HPDE6-E6E7 (cell line): ENCODE results near the gene ZNF473.
"Not testable (repeated sequence)": the region's sequence is repeated elsewhere in the genome, so short reads cannot be mapped to it uniquely, and the experiment has no call there.

Source experiments
- DNase-seq: peaks from one replicate; pipeline ENCODE4 v3.0.0; 2011; ENCODE audit warnings: missing footprints; ENCODE audit errors: extremely low spot score

The ZNF473 gene

DNA sequence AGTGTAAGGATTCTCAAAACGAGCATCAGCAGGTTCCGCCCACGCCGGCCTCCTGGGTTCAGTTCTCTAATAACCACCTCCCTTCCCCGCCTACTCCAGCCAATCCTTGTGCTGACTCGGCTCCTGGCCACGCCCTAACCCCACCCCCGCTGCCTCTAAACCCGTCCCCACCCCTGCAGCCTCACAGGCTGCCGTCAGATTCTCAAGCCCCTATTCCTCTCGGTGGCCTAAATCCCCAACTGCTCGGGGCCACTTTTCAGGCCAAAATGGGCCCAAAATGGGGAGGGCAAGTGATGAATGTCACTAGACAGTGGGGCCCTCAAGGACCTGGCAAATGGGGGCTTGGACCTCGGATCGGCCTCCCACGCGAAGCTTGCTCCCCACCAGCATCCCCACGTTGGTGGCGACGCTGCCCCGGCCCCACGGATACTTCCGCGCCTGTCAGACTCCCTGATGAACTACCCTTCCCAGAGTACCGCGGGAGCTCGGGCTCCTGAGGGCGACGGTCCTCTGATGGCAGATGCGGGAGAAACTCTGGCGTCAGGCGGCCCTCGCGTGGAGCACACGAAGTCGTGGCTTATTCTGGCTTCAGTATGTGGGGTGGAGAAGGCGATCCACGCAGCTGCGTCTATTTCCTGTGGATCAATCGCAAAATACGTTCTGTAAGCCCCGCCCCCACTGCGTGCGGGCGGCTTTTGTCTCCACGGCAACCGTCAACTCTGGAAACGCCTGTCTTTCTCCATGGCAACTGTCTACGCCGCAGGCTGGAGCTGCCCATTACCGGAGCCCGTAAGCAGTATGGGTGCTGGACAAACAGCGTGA, 24.8 kb downstream of the ZNF473 start:
- DNase-seq = no peak

DNA sequence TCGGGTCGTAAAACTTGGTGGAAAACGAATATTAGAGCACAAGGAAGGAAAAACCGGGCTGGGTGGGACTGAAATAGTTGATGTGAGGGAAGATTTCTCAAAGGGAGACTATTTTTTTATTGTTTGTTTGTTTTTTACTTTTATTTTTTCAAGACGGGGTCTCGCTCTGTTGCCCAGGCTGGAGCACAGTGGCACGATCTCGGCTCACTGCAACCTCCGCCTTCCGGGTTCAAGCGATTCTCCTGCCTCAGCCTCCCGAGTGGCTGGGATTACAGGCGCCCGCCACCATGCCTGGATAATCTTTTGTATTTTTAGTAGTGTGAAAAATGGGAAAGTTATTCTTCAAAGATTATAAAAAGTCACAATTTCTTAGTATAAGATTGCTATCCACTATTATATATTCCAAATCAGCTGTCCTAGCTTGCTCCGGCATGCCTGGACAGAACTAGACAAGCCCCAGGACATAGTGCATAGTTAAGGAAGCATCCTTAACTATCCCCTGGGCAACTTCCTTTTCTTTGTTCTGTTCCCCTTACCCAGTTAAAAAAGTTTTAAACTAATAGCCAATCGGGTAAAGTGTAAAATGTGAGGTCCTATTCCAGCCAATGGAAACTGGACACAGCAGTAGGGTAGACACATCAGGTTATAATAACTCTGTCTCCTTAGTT, 25.6 kb downstream of the ZNF473 start:
- not testable (repeated sequence) for DNase-seq

DNA sequence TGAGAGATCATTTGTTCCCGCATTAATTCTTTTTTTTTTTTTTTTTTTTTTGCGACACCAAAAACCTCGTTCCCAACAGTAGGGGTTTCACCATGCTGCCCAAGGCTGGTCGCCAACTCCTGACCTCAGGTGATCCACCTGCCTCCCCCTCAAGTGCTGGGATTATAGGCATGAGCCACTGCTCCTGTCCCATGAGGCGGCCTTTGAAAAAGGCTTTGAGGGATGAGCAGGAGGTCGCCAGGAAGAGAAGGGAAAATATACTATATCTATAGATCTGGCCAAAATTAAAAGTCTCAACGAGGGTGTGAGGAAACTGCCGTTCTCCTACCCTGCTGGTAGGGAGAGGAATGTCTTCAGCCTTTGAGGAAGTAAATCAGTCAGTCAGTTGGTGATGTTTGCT, 26.2 kb downstream of the ZNF473 start:
- no peak for DNase-seq

DNA sequence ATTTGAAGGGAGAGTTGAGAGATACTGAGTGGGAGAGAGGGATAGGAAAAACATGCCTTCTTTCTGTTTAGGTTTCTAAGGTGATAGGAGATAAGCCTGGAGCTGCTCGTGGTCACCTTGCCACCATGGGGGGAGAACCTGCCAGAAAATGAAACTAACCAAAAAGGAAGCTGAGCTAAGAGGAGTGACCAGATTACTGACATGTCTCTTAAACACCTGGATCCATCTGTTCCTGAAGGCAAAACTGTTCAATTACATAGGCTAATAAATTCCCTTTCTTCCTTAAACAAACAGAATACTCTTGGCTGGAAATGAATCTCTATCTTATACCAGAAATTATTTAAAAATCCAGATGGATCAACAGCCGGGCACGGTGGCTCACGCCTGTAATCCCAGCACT, 27.3 kb downstream of the ZNF473 start:
- no peak for DNase-seq

DNA sequence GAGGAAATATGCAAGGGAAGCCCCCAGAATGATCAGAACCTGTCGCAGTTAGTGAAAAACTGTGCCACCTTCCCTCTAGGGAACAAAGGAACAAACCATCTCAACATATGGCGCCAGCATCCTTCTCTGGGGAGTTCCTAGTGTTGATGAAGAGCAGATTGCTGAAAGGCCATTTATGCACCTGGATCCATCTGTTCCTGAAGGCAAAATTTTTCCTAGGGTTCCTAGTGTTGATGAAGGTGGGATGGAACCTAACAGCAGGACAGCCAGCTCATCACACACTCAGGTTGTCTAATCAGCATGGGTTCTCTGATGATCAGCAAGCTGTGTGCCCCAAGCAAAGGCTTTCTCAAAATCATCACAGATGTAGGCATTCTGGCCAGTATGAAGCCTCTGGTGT, 32.6 kb downstream of the ZNF473 start:
- DNase-seq = no peak

DNA sequence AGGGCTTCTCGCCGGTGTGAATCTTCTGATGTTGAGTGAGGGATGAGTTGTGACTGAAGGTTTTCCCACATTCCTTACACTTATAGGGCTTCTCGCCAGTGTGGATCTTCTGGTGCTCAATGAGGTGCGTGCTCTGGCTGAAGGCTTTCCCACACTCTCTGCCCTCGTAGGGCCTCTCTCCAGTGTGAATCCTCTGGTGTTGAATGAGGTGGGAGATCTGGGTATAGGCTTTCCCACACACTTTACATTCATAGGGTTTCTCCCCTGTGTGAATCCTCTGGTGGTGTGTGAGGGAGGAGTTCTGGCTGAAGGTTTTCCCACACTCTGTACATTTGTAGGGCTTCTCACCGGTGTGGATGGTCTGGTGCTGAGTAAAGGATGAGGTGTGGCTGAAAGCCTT, 33.2 kb downstream of the ZNF473 start:
- DNase-seq = no peak

DNA sequence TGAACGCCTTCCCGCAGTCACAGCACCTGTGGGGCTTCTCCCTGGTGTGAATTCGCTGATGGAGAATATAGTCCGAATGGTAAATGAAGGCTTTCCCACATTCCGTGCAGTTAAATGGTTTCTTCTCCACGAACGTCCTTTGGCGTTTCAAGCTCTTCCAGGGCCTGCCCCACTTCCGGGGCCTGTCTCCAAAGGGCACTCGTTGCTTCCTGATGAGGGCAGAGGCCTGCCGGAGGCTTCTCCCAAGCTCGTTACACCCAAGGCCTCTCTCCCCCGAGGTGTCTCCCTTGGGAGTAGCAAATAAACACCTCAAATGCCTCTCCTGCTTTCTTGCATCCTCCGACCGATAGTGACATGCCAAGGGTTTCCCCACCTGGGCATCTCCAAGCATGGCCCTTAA, 34.3 kb downstream of the ZNF473 start:
- DNase-seq = no peak

DNA sequence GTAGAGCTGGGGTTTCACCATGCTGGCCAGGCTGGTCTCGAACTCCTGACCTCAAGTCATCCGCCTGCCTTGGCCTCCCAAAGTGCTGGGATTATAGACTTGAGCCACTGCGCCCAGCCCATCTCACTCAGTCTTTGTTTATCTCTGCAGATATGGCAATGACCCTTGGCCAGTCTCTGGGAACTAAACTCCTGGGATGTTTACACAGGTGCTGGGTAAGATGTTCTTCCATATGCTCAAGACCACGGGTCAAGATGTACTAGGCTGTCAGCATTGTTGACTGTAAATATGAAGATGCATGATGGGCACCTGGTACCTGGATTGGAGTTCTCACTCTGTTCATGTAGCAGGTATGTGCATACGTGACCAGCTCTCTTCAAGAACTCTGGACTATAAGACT, 35.8 kb downstream of the ZNF473 start:
- DNase-seq = no peak

DNA sequence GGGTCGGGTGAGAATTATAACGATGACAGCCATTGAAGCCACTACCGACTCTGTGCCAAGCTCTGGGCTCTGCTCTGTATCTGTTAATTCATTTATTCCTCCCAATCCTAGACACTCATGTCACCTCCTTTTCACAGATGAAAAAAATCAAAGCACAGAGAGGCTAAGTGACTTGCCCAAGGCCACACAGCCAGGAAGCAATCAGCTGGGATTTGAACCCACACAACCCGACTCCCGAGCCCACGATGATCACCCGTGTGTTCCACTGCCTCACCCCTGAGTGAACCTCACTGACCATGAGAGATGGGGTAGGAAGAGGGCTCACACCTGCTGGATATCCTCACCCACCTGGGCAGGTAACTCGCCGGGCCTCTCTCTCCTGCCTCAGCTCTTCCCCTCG, 40.1 kb downstream of the ZNF473 start:
- DNase-seq = no peak

DNA sequence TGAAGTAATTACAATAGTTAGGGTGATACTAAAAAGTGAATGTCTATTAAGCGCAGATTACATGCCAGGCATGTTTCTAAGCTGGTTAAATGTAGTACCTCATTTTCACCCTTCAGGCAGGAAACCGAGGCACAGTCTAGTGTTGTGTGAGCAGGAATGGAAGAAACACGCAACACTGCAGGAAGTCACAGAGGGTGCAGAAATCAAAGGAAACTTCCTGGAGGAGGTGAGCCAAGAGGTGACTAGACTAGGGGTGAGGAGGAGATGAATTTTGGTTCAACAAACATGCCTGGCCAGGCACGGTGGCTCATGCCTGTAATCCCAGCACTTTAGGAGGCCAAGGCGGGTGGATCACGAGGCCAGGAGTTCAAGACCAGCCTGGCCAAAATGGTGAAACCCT, 41.8 kb downstream of the ZNF473 start:
- DNase-seq = no peak

DNA sequence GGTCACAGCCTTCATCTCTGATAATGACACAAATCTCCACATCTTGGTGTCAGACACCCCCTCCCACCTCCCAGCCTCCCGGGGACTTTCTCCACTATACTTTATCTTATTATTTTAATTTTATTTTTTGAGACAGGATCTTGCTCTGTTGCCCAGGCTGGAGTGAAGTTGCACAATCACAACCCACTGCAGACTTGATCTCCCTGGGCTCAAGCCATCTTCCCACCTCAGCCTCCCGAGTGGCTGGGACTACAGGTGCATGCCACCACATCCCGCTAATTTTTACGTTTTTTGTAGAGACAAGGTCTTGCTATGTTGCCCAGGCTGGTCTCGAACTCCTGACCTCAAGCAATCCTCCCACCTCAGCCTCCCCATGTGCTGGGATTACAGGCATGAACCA, 42.6 kb downstream of the ZNF473 start:
- DNase-seq = not testable (repeated sequence)

DNA sequence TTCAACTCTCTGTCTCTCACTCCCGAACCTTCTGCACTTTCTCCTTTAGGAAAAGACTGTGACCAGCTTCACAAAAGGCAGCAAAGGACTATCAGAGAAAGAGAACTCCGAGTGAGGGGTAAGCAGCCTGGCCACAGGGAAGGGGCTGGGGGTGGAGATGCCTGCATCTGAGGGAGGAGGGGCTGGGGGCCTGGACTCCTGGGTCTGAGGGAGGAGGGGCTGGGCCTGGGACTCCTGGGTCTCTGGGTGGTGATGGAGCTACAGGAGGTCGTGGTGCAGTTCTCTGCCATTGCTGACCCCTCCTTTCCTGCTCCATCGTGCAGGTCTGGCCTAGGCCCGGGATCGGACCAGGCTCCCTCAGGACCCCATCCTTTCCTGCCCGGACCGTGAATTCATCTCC, 49.3 kb downstream of the ZNF473 start:
- DNase-seq = not testable (repeated sequence)

DNA sequence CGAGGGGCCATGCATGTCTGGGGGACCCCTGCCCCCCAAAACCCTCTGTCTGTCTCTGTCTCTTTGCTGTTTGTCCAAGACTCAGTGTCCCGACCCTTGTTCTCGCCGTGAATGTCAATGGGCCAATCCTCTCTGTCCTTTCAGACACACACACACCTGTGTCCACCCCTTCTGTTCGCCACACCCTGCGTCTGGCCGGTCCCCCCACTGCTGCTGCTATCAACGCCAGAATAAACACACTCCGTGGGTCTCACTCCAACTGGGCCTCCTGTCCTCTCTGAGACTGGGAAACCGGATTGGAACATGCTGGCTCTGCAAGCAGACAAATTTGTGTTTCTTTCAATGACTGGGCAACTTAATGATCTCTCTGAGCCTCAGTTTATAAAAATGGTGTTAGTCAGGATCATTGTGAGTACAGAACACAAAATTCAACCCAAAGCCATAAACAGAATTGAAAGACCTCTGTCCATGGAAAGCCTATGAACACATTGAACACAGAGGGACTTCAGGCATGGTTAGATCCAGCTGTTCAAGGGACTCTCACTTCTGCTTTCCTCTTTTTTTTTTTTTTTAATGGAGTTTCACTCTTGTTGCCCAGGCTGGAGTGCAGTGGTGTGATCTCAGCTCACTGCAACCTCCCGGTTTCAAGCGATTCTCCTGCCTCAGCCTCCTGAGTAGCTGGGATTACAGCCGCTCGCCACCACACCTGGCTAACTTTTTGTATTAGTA, 50.0 kb downstream of the ZNF473 start:
- DNase-seq = not testable (repeated sequence)

DNA sequence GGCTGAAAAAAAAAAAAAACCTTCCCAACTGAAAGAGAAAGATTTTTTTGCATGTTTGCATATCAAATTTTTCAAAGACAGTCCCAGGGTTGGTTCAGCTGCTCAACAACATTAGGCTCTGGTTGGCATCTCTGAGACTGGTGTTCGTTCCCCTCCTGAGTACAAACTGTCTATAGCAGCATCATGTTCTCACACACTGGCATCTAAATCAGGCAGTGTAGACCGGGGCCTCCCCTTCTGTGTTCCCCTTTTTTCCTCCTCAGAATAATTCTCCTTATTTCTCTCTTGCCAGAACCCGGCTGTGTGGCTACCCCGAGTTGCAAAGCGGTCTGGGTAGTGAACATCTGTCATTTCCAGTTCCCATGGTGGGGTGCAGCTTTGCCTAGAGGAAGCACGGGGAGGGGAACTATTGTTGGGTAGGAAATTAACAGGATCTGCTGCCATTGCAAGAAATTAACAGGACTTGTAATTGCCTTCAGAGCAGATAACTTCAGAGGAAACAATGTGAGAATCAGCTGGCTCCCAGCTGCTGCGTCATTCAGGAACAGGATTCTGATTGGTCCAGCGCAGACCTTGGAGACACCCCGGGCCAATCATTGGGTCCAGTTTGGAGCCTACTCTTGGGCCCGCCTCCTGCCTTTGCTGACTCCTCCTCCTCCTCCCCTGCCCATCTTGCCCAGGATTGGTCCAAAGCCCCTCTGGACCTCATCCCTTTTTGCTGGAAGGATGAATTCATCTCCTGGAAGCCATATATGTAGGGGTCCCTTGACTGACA, 51.0 kb downstream of the ZNF473 start:
- DNase-seq = not testable (repeated sequence)

DNA sequence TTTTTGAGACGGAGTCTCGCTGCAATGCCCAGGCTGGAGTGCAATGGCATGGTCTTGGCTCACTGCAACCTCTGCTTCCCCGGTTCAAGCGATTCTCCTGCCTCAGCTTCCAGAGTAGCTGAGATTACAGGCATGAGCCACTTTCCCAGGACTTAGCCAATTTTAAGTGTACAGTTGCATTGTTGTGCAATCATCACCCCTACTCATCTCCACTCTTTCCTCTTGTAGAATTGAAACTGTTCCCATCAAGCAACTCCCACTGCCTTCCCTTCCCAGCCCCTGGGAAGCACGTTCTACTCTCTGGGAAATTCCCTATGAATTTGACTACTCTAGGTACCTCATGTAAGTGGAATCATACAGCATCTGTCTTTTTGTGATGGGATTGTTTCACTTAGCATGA, 53.2 kb downstream of the ZNF473 start:
- DNase-seq = not testable (repeated sequence)

DNA sequence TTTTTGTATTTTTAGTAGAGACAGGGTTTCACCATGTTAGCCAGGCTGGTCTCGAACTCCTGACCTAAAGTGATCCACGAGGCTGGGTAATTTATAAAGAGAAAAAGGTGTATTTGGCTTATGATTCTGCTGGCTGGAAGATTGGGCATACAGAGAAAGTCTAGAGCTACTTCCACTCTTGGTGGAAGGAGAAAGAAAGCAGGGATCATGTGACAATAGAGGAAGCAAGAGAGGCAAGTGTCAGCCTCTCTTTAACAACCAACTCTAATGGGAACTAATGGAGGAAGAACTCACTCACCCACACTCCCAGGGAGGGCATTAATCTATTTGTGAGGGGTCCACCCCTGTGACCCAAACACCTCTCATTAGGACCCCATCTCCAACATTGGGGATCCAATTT, 58.6 kb downstream of the ZNF473 start:
- not testable (repeated sequence) for DNase-seq

DNA sequence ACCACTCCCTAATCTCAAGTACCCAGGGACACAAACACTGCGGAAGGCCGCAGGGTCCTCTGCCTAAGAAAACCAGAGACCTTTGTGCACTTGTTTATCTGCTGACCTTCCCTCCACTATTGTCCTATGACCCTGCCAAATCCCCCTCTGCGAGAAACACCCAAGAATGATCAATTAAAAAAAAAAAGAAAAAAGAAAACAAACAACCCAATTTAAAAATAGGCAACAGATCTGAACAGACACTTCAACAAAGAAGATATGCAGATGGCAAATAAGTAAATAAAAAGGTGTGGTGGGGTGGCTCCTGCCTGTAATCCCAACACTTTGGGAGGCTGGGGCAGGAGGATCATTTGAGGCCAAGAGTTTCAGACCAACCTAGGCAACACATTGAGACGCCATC, 61.3 kb downstream of the ZNF473 start:
- not testable (repeated sequence) for DNase-seq

DNA sequence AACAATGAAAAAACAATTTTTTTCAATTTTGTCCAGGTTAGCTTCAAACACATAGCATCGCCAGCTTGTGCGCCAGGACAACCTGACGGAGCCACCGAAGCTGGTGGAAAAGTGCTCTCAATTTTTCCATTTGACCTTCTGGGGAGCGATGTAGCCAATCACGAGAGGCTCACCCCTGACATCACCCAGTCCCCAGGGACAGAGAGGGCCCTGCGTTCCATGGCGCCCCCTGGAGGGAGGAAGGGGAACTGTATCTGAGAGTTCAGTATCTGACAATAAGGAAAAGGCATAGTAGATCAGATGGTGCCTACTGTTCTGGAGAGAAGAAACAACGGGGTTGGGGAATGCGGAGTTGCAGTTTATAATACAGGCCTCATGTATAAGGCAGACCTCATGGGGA, 64.9 kb downstream of the ZNF473 start:
- DNase-seq = not testable (repeated sequence)

DNA sequence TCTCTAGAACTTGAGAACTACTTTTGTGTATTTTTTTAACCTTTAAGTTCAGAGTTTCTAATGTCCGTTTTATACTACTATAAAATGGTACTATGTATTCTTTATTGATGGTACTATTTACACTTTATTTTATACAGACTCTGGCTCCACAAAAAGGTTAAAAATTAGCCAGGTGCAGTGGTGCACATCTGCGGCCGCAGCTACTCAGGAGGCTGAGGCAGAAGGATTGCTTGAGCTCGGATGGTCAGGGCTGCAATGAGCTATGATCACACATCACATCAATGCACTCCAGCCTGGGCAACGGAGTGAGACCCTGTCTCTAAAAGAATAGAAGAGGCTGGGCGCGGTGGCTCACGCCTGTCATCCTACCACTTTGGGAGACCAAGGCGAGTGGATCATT, 66.0 kb downstream of the ZNF473 start:
- not testable (repeated sequence) for DNase-seq

DNA sequence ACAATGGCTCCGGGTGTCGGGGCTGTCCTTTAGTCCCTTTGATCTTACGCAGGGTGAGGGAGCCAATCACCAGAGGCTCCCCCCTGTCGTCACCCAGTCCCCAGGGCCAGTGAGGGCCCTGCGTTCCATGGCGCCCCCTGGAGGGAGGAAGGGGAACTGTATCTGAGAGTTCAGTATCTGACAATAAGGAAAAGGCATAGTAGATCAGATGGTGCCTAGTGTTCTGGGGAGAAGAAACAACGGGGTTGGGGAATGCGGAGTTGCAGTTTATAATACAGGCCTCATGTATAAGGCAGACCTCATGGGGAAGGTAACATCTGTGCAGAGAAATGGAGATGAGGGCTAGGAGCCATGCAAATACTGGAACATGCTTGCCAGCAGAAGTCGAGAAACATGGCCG, 66.8 kb downstream of the ZNF473 start:
- DNase-seq = not testable (repeated sequence)

DNA sequence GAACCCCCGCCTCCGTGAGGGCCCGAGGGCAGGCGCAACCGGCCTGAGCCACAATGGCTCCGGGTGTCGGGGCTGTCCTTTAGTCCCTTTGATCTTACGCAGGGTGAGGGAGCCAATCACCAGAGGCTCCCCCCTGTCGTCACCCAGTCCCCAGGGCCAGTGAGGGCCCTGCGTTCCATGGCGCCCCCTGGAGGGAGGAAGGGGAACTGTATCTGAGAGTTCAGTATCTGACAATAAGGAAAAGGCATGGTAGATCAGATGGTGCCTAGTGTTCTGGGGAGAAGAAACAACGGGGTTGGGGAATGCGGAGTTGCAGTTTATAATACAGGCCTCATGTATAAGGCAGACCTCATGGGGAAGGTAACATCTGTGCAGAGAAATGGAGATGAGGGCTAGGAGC, 72.1 kb downstream of the ZNF473 start:
- not testable (repeated sequence) for DNase-seq

DNA sequence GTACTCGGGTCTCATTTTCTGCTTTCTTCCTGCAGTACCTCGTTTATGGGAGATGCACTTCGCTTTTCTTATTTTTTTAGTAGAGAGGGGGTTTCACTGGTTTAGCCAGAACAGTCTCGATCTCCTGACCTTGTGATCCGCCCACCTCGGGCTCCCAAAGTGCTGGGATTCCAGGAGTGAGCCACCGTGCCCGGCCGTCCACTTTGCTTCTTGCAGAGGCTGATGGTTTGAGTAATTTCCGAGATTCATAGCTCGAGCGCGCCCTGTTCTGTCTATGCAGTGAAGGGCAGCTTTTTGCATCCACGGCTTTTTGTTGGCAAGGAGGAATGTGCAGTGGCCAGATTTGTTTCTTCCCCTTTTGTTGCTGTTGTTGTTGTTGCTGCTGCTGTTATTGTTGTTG, 73.1 kb downstream of the ZNF473 start:
- DNase-seq = not testable (repeated sequence)
